ENCODE measurements around the gene DPYD.

DPYD gene

GRCh38 chr1:97044159-97044760 lies 876.6 kb downstream of the DPYD start:
- DNase-seq (ENCODE audit: low read depth in 2 of 2) = no peak

DNA sequence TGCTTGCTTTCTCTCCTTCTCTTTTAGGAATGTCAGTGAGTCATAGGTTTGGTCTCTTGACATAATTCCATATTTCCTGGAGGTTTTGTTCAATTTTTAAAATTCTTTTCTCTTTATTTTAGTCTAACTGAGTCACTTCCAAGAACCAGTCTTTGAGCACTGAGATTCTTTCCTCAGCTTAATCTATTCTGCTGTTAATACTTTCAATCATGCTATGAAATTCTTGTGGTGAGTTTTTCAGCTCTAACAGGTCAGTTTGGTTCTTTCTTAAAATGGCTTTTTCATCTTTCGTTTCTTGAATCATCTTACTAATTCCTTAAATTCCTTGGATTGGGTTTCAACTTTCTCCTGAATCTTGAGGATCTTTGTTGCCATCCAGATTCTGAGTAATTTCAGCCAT lies 878.3 kb downstream of the DPYD start:
- DNase-seq (ENCODE audit: low read depth in 2 of 2) = no peak

- no peak for DNase-seq (ENCODE audit: low read depth in 2 of 2)
Measured at GRCh38 chr1:97041026-97041425, 879.8 kb downstream of the DPYD start.

DNA sequence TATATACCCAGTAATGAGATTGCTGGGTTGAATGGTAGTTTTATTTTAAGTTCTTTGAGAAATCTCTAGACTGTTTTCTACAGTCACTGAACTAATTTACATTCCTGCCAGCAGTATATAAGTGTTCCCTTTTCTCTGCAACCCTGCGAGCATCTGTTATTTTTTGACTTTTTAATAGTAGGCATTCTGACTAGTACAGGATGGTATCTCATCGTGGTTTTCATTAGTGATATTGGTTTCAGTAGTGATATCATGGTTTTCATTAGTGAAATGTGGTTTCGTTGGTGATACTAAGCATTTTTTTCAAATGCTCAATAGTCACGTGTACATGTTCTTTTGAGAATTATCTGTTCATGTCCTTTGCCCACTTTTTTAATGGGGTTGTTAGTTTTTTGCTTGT lies 882.4 kb downstream of the DPYD start:
- DNase-seq (ENCODE audit: low read depth in 2 of 2) = no peak

DNA sequence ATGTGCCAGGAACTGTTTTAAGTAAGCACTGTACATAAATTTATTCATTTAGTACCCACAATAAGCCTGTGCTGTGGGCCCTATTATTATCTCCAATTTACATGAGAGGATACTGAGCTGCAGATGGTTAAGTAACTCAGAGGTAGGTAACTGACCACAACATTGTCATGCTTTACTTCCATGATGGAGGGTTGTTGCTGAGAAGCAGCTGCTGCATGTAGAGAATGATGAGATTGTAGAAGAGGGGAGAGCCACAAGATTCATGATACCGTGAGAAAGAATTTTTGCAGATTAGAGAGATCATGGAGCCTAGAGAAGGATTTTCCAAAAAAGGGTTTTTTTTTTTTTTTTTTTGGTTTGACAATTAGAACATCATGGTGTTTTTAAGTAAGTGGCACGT lies 886.2 kb downstream of the DPYD start:
- no peak for DNase-seq (ENCODE audit: low read depth in 2 of 2)

DNA sequence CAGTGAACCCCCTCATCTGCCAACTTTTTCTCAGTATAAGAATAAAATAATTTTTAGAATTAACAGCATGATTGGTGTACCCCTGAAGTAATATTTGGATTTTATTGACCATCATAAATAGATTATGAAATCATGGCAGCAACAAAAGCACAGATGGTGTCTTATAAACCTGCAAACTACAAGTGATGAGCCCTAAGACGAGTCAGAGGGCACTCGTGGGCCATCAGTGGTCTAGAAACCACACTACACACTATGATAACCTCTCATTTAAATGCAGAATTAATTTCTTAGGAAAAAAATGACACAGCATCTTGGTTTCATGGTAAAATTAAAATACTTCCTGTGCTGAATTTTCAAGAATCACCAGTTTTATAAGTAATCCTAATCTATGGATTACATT lies 886.9 kb downstream of the DPYD start:
- no peak for DNase-seq (ENCODE audit: low read depth in 2 of 2)
